ENCODE results near the gene OSM.

GRCh38 chr22:30286813-30287647 lies 20.4 kb upstream of the OSM start:
- no peak for TF ChIP-seq POLR2A (IDR thresholded peaks at IDR 0.05; ENCODE audit: low read depth, low read length)
- no peak for TF ChIP-seq TAF1 (IDR thresholded peaks at IDR 0.05; ENCODE audit: borderline replicate concordance, low read depth, low read length)
- no peak for TF ChIP-seq POLR2AphosphoS5 (IDR thresholded peaks at IDR 0.05; ENCODE audit: low read depth, low read length)

Measured in GM12892 (cell line).